K562 (cell line): ENCODE data around the gene TCF3. TPM values are rescaled to one million over a fixed set of nuclear protein-coding genes. Genes with fewer than 3 reads are reported as not detected.

Experiments
- BMI1 ChIP-seq: fragments of 150-350 bp; IDR thresholded peaks from 2 replicates; pipeline ENCODE4 v1.6.1; 2014; ENCODE audit warnings: low read length
- CSDE1 ChIP-seq, 2 experiments: fragments of 450-650 bp; IDR thresholded peaks; 2 replicates each; pipeline ENCODE4 v1.6.1; 2016; ENCODE audit warnings: mild to moderate bottlenecking in 1 of 2
- FOXP1 ChIP-seq: sonication (generic); formaldehyde crosslinking; IDR thresholded peaks from 2 replicates; pipeline ENCODE4 v1.8.0; 2022; ENCODE audit warnings: mild to moderate bottlenecking, missing genetic modification reagents
- HMBOX1 ChIP-seq: sonication (generic); IDR thresholded peaks from 2 replicates; pipeline ENCODE4 v1.6.1; 2016
- KLF10 ChIP-seq: fragments of 250-450 bp; sonication (Bioruptor Pico); IDR thresholded peaks from 2 replicates; pipeline ENCODE4 v1.6.1; 2021; ENCODE audit warnings: matching md5 sums
- MYC ChIP-seq, 2 experiments: fragments of 250-450 bp in 1 of 2; sonication (Bioruptor Pico) in 1 of 2; IDR thresholded peaks; 2 replicates each; pipeline versions ENCODE4 v1.5.1 to v1.6.1; 2012 to 2021; ENCODE audit warnings: low read depth in 2 of 2, borderline replicate concordance in 1 of 2, improper control_type of control experiment in 1 of 2, low read length in 1 of 2, mild to moderate bottlenecking in 1 of 2, moderate library complexity in 1 of 2
- RBBP5 ChIP-seq: fragments of 200-600 bp; sonication (generic); IDR thresholded peaks from 2 replicates; pipeline ENCODE4 v1.6.1; 2012; ENCODE audit warnings: borderline replicate concordance, mild to moderate bottlenecking, low read length, control low read depth, inconsistent platforms; ENCODE audit not compliant: insufficient read depth, poor library complexity, severe bottlenecking
- ZNF121 ChIP-seq: sonication (generic); formaldehyde crosslinking; conservative IDR thresholded peaks from 2 replicates; pipeline ENCODE4 v1.8.0; 2022; ENCODE audit warnings: missing genetic modification reagents
- ZNF324 ChIP-seq: fragments of 250-450 bp; sonication (Bioruptor Pico); IDR thresholded peaks from 2 replicates; pipeline ENCODE4 v1.4.0; 2020; ENCODE audit warnings: mild to moderate bottlenecking
- ZNF347 ChIP-seq: fragments of 450-650 bp; formaldehyde crosslinking; IDR thresholded peaks from 2 replicates; pipeline ENCODE4 v1.4.0; 2020; ENCODE audit warnings: low read depth, mild to moderate bottlenecking, moderate library complexity
- ZNF830 ChIP-seq: fragments of 250-450 bp; sonication (Bioruptor Pico); IDR thresholded peaks from 2 replicates; pipeline ENCODE4 v1.5.0; 2021; ENCODE audit warnings: mild to moderate bottlenecking
- polyA plus RNA-seq, 8 experiments: library from polyadenylated mRNA; depleted of rRNA in 4 of 8; stranded (reverse) in 5 of 8; unstranded in 3 of 8; fragments of >200 nt; fragmentation: Nextera tagmentation in 2 of 8; fragmentation: Illumina TruSeq in 1 of 8; extraction: Ambion mirVana in 2 of 8; extraction: Trizol in 1 of 8; gene quantifications; 2 replicates each; pipeline versions ENCODE4 v1.2.1 to v1.2.3, GENCODE V29; 2011 to 2014; ENCODE audit warnings: inconsistent platforms in 1 of 8, missing spikeins in 1 of 8
- total RNA-seq, 7 experiments: library from RNA; depleted of rRNA in 6 of 7; stranded (reverse); fragments of >200 nt in 6 of 7; fragmentation: Illumina TruSeq in 2 of 7; extraction: Trizol in 2 of 7; gene quantifications; 2 replicates each; pipeline versions ENCODE4 v1.2.1 to v1.2.3, GENCODE V29; 2011 to 2021; ENCODE audit warnings: low replicate concordance in 1 of 7
- TF ChIP-seq, protein P1 (sequence below): sonication (generic); formaldehyde crosslinking; IDR thresholded peaks from 2 replicates; pipeline ENCODE4 v1.8.0; 2022; ENCODE audit warnings: mild to moderate bottlenecking, missing genetic modification reagents
- TF ChIP-seq, protein P2 (sequence below): fragments of 450-650 bp; IDR thresholded peaks from 2 replicates; pipeline ENCODE4 v1.7.1; 2018; ENCODE audit warnings: mild to moderate bottlenecking, low read depth; ENCODE audit not compliant: partially characterized antibody
- TF ChIP-seq, protein P3 (sequence below): IDR thresholded peaks from 2 replicates; pipeline ENCODE4 v1.6.1; 2011; ENCODE audit warnings: borderline replicate concordance, low read depth, mild to moderate bottlenecking, moderate library complexity, low read length; ENCODE audit not compliant: insufficient read depth, poor library complexity, severe bottlenecking
- TF ChIP-seq, protein P4 (sequence below): sonication (generic); formaldehyde crosslinking; IDR thresholded peaks from 2 replicates; pipeline ENCODE4 v1.8.1; 2023; ENCODE audit warnings: mild to moderate bottlenecking, missing genetic modification reagents

Gene TCF3
- total and polyA plus RNA-seq, 9 of the 15 experiments (the other 6 are each of a cell fraction or from before 2014, with no cell fraction given) = 5.6 to 259 (median 84.0) TPM

DNA sequence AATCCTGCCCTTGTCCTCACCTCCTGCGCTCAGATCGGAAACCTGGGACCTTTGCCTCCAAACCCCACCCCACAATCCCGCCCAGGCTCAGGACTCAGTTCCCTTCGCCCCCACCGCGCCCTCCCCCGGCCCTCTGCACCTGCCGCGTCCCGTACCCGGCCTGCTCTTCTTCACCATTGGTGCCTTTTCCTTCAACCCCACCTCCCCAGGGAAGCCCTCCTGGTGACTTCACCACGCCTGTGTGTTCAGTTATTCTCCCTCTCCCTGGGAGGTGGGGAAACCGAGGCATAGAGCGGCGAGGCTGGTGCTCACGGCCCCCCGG is 19.3 kb upstream of the TCF3 start (continued):
- TF ChIP-seq, protein P1, sequence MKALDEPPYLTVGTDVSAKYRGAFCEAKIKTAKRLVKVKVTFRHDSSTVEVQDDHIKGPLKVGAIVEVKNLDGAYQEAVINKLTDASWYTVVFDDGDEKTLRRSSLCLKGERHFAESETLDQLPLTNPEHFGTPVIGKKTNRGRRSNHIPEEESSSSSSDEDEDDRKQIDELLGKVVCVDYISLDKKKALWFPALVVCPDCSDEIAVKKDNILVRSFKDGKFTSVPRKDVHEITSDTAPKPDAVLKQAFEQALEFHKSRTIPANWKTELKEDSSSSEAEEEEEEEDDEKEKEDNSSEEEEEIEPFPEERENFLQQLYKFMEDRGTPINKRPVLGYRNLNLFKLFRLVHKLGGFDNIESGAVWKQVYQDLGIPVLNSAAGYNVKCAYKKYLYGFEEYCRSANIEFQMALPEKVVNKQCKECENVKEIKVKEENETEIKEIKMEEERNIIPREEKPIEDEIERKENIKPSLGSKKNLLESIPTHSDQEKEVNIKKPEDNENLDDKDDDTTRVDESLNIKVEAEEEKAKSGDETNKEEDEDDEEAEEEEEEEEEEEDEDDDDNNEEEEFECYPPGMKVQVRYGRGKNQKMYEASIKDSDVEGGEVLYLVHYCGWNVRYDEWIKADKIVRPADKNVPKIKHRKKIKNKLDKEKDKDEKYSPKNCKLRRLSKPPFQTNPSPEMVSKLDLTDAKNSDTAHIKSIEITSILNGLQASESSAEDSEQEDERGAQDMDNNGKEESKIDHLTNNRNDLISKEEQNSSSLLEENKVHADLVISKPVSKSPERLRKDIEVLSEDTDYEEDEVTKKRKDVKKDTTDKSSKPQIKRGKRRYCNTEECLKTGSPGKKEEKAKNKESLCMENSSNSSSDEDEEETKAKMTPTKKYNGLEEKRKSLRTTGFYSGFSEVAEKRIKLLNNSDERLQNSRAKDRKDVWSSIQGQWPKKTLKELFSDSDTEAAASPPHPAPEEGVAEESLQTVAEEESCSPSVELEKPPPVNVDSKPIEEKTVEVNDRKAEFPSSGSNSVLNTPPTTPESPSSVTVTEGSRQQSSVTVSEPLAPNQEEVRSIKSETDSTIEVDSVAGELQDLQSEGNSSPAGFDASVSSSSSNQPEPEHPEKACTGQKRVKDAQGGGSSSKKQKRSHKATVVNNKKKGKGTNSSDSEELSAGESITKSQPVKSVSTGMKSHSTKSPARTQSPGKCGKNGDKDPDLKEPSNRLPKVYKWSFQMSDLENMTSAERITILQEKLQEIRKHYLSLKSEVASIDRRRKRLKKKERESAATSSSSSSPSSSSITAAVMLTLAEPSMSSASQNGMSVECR (CRISPR knock-in tag) = 0 out of 2 replicates have a peak, but pooled peaks have one; percentile 6
- TF ChIP-seq, protein P2, sequence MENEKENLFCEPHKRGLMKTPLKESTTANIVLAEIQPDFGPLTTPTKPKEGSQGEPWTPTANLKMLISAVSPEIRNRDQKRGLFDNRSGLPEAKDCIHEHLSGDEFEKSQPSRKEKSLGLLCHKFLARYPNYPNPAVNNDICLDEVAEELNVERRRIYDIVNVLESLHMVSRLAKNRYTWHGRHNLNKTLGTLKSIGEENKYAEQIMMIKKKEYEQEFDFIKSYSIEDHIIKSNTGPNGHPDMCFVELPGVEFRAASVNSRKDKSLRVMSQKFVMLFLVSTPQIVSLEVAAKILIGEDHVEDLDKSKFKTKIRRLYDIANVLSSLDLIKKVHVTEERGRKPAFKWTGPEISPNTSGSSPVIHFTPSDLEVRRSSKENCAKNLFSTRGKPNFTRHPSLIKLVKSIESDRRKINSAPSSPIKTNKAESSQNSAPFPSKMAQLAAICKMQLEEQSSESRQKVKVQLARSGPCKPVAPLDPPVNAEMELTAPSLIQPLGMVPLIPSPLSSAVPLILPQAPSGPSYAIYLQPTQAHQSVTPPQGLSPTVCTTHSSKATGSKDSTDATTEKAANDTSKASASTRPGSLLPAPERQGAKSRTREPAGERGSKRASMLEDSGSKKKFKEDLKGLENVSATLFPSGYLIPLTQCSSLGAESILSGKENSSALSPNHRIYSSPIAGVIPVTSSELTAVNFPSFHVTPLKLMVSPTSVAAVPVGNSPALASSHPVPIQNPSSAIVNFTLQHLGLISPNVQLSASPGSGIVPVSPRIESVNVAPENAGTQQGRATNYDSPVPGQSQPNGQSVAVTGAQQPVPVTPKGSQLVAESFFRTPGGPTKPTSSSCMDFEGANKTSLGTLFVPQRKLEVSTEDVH = no peak
- TF ChIP-seq CSDE1 (IDR thresholded peaks at IDR 0.05) (no peak), RBBP5 (no peak), FOXP1 (CRISPR knock-in tag) (0 out of 2 replicates have a peak, but pooled peaks have one; percentile 2), BMI1 (no peak), HMBOX1 (no peak), KLF10 (CRISPR knock-in tag) (no peak), ZNF347 (CRISPR knock-in tag) (no peak), ZNF830 (no peak), ZNF324 (no peak), ZNF121 (no peak), MYC (IDR thresholded peaks at IDR 0.05; ENCODE audit: low read depth, low read length) (no peak), MYC (CRISPR knock-in tag; IDR thresholded peaks at IDR 0.05; ENCODE audit: borderline replicate concordance, low read depth) (no peak)
- TF ChIP-seq, protein P3, sequence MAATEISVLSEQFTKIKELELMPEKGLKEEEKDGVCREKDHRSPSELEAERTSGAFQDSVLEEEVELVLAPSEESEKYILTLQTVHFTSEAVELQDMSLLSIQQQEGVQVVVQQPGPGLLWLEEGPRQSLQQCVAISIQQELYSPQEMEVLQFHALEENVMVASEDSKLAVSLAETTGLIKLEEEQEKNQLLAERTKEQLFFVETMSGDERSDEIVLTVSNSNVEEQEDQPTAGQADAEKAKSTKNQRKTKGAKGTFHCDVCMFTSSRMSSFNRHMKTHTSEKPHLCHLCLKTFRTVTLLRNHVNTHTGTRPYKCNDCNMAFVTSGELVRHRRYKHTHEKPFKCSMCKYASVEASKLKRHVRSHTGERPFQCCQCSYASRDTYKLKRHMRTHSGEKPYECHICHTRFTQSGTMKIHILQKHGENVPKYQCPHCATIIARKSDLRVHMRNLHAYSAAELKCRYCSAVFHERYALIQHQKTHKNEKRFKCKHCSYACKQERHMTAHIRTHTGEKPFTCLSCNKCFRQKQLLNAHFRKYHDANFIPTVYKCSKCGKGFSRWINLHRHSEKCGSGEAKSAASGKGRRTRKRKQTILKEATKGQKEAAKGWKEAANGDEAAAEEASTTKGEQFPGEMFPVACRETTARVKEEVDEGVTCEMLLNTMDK = no peak
- TF ChIP-seq, protein P4, sequence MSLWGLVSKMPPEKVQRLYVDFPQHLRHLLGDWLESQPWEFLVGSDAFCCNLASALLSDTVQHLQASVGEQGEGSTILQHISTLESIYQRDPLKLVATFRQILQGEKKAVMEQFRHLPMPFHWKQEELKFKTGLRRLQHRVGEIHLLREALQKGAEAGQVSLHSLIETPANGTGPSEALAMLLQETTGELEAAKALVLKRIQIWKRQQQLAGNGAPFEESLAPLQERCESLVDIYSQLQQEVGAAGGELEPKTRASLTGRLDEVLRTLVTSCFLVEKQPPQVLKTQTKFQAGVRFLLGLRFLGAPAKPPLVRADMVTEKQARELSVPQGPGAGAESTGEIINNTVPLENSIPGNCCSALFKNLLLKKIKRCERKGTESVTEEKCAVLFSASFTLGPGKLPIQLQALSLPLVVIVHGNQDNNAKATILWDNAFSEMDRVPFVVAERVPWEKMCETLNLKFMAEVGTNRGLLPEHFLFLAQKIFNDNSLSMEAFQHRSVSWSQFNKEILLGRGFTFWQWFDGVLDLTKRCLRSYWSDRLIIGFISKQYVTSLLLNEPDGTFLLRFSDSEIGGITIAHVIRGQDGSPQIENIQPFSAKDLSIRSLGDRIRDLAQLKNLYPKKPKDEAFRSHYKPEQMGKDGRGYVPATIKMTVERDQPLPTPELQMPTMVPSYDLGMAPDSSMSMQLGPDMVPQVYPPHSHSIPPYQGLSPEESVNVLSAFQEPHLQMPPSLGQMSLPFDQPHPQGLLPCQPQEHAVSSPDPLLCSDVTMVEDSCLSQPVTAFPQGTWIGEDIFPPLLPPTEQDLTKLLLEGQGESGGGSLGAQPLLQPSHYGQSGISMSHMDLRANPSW (CRISPR knock-in tag) = no peak
